ENCODE measurements around the gene DDX5.

DNA sequence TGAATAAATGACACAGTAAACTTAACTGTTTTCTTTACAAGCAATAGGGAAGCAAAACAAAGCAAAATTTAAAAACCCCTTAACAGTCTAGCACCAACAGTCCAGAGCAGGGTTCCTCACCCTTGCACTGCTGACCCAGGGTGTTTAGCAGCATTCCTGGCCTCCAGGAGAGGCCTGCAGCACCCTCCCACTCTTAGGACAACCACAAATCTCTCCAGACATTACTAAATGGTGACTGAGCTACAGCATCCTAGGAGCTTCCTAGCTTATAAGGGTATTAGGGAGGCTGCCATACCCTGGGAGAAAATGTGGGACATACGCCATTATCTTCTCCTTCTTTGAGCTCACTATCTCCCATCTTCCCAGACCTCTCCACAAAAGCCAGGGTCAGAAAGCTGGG, 25.1 kb downstream of the DDX5 start:
- TF ChIP-seq CTCF (IDR thresholded peaks at IDR 0.05) (no peak), POLR2A (IDR thresholded peaks at IDR 0.05) (no peak)

Data from Peyer's patch (tissue), 4 donors.